Germinal center (tissue), 1 donor: ENCODE data around the gene DNAJC3.
"Not testable (repeated sequence)": the region's sequence is repeated elsewhere in the genome, so short reads cannot be mapped to it uniquely, and the experiment has no call there.

ENCODE experiments used
- DNase-seq: peaks from one replicate; pipeline ENCODE4 v3.0.0; 2012; ENCODE audit warnings: mixed read lengths, low spot score

The DNAJC3 gene

DNA sequence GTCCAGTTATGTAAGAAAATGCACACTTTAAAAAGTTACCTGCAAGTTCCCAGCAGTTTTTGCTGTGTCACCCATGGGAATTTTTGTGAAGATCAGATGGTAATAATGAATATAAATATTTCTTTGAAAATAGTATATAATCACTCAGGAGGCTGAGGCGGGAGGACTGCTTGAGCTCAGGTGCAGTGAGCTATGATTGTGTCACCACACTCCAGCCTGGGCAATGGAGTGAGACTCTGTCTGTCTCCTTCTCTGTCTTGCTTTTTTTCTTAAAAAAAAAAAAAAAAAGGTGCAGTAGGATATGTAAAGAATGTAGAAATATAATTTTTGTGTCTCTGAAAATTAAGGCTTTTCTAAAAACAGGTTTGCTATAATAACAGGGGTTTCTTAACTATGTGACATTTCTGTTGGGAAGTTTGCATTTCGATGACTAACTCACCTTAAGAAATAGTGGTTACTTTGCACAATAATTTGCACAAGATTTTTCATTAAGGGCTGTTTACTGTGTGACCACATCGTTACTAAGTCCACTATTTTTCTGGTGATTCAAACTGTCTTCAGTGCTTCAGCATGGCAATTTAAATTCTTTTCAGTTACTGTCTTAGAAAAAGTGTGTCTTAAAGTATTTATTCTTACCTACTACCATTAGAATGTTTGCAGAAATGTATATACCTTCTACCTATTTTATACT is 37.3 kb downstream of the DNAJC3 start:
- no peak for DNase-seq

DNA sequence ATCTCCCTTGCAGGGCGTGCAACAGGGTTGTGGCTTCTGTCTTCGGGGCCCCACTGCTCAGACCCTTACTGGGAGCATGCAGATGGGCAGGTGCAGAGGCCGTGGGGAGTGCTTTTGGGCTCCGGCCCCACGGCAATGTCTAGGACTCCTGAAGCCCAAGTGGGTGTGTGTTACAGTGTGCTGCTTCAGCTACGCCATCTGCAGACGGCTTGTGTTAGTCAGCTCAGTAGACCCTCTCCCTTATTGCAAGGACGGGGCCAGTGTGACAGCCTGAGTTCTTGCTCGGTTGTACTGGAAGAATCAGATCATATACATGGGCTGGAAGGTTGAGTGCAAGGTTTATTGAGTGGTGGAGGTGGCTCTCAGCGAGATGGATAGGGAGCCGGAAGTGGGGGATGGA is 39.3 kb downstream of the DNAJC3 start:
- no peak for DNase-seq

DNA sequence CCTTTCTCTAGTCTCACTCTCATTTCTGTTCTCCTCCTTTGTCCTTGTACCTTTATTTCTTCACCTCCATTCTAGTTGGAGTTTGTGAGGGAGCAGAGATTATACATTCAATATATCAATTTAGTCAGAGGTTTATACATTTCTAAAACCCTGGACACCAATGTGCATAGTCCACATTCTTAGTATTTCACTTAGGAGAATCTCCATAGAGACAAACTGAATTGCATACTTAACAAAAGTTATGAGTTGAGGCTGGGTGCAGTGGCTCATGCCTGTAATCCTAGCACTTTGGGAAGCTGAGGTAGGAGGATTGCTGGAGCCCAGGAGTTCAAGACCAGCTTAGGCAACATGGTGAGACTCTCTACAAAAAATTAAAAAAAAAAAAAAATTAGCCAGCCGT is 45.3 kb downstream of the DNAJC3 start:
- DNase-seq, result no peak

DNA sequence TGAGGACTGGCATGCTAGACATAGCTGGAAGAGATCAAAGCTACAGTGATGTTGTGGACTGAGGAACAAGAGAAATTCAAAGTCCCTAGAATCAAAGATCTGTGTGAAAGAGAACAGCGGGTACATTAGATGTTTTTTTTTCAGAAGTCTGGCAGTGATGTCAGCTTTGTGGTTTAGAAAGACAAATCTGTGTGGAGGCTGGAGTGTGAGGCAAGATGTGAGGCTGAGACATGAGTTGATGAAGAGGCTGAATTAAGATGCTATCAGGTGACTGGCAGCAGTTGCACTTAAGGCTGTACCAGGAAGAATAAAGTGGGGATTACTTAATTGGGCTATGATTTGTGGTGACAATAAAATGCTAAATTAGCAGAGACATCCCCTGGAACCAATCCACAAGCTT is 46.5 kb downstream of the DNAJC3 start:
- no peak for DNase-seq

DNA sequence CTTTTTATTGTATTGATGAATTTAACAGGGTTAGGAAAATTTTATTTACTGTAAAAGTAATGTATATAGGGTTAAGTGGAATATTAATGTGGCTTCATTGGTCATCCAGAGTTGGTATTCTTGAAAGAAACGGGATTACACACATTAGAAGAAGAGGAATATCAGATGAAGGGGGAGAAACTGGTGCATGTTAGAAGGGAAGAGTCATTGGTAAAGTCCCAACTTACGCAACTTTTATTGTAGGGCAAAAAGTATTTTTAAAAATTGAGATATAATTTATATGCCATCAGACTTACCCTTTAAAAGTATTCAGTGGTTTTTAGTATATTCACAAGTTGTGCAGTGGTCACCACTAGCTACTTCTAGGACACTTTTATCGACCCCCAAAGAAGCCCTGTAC is 47.3 kb downstream of the DNAJC3 start:
- no peak for DNase-seq

DNA sequence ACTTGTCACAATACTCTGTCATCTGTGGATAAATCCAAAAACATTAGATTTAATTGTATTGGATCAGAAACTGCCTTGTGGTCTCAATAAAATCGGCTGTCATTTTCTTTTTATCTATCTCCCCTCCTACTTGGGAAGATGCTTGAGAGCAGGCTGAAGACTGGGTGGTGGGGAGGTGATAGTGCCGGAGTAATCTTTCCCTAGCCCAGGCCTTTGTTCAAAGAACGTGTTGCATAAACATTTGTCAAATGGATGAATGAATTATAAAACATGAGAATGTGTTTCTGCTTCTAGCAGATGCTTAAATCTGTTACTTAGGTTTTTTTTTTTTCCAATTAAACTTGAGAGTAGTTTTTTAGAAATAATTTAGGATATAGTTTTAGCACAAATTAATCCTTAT is 49.9 kb downstream of the DNAJC3 start:
- no peak for DNase-seq

DNA sequence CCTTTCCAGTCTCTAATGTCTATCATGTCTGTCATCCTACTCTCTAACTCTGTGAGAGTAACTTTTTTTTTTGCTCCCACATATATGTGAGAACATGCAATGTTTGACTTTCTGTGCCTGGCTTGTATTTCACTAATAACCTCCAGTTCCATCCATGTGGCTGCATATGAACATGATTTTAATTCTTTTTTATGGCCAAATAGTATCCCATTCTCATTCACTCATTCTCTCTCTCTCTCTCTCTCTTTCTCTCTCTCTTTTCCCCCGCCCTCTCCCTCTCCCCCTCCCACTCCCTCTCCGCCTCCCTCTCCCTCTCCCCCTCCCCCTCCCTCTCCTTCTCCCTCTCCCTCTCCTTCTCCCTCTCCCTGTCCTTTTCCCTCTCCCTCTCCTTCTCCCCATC is 52.0 kb downstream of the DNAJC3 start:
- no peak for DNase-seq

DNA sequence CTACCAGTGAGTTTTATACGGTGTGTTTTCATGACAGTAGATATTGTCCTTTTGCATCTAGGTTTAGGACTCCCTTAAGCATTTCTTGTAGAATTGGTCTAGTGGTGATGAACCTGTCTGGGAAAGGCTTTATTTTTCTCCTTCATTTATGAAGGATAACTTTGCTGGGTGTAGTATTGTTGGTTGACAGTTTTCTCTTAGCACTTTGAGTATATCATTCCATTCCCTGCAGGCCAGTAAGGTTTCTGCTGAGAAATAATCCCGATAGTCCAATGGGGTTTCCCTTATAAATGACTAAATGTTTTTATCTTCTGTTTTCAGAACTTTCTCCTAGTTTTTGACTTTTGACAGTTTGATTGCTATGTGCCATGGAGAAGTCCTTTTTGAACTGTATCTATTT is 57.2 kb downstream of the DNAJC3 start:
- DNase-seq, result no peak

DNA sequence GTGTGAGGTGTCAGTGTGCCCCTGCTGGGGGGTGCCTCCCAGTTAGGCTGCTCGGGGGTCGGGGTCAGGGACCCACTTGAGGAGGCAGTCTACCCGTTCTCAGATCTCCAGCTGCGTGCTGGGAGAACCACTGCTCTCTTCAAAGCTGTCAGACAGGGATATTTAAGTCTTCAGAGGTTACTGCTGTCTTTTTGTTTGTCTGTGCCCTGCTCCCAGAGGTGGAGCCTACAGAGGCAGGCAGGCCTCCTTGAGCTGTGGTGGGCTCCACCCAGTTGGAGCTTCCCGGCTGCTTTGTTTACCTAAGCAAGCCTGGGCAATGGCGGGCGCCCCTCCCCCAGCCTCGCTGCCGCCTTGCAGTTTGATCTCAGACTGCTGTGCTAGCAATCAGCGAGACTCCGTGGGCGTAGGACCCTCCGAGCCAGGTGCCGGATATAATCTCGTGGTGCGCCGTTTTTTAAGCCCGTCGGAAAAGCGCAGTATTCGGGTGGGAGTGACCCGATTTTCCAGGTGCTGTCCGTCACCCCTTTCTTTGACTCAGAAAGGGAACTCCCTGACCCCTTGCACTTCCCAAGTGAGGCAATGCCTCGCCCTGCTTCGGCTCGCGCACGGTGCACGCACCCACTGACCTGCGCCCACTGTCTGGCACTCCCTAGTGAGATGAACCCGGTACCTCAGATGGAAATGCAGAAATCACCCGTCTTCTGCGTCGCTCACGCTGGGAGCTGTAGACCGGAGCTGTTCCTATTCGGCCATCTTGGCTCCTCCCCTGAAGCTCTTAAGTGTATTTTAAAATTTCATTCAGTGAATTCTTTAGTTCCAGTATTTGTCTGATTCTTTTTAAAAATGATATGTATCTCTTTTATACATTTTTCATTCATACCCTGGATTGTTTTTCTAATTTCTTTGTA is 63.4 kb downstream of the DNAJC3 start:
- DNase-seq, result not testable (repeated sequence)

DNA sequence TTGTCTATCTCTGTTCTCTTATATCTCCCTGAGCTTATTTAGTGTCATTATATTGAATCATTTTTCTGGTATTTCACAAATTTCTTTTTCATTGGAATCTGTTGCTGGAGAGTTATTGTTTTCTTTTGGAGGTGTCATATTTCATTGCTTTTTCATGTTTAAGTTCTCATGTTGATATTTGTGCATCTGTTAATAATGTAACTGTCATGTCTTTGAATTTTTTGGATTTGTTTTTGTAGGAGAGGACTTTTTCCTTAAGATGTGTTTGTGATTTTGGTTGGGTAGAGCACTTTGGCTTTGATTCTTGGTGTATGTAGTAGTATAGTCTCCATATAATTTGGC is 64.0 kb downstream of the DNAJC3 start:
- DNase-seq, result no peak

DNA sequence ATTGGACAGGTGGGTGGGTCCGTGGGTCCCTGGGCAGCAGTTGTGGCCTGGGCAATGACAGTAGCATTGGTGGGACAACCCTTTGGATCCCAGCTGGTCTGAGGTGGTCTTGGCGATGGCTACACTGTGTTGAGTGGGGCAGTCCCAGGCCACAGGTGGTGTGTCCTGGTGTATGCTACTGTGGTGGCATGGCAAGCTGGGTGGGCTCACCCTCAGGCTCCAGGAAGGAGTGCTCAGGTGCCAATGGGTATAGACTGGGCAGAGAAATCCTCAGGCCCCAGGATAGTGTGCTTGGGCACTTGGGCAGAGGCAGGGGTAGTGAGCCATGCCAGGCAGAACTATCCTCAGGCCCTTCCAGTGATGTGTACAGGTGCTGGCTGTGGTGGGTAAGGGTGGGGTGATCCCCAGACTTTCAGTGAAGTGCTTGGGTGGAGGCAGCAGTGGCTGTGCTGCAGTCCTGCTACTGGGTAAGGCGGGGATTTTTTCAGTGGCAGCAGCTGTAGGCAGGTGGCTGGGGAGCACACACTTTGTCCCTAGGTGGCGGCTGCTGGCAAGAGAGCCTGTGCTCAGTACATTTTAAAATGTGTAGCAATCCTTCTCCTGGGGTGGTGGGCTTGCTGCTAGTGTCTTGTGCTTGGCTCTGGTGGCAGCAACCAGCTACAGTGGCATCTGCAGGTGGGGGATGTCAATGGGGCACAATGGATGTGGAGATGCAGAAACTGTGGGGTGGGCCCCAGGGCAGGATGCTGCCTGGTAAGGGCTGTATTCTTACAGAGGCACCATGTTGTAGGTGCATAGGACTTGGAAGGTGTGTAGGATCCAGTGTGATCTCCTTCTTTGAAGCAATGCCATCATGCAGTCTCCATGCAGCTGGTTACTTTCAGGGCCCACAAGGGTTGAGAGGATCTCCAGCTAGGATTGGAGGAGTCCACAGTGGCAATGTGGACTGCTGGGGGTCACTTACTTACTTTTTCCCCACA is 64.9 kb downstream of the DNAJC3 start:
- DNase-seq, result no peak

DNA sequence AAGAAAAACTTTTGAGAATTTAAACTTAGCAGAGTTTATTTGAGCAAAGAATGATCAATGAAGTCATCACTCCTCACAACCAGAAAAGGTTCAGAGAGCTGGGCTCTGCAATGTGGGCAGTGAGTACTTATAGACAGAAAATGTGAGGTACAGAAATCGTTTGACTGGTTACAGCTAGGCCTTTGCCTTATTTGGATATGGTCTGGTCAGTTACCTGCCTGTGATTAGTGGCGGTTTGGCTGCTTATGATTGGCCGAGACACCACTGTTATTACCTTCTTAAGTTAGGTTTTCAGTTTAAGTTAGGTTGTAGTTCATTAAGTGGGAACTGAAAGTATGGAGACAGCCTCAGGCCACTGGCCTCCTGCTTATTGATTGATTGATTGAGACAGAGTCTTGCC is 66.3 kb downstream of the DNAJC3 start:
- no peak for DNase-seq

DNA sequence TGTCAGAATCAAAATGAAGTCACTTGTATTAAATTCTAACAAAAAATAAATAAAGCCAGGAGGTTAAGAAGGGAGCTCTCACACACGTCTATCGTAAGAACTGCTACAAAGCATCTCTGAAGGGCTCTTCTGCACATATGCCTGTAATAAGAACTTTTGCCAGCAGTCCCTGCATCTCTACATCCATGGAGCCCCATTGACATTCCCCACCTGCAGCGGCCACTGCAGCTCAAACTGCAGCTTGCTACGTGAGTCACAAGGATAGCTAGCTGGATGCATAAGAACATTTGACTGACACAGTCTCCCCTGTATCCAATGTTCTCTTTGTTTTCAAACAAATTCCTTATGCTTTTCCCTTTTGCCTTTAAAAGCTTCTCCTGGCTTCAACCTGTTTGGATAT is 68.3 kb downstream of the DNAJC3 start:
- no peak for DNase-seq

DNA sequence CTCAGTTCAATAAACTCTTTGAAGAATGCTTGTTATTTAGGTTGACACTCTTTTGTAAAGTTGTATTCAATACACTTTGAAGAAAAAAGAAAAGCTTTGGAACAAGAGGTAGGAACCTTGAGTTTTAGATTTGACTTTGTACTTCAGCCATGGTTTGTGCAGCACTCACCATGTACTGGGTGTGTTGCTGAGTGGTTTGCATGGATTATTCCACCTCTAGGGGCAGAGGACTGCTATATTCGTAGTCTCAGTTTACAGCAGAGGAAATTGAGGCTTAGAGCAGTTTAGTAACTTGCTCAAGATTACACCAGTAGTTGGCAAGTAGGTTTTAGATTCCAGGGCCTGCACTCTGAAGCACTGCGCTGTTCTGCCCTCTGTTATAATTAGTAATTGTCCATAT is 68.8 kb downstream of the DNAJC3 start:
- no peak for DNase-seq

DNA sequence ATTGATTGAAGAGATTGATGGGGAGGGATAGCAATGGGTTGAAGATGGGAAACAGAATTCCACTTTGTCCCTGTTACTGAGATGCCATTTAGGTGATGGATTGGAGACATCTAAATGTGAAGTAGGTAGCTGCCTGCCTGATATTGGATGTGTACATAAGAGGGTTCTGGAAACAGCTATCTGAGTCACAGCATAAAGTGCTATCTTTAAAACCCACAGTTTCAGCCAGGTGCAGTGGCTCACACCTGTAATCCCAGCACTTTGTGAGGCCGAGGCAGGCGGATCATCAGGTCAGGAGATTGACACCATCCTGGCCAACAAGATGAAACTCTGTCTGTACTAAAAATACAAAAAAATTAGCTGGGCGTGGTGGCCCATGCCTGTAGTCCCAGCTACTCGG is 72.6 kb downstream of the DNAJC3 start:
- DNase-seq, result no peak

DNA sequence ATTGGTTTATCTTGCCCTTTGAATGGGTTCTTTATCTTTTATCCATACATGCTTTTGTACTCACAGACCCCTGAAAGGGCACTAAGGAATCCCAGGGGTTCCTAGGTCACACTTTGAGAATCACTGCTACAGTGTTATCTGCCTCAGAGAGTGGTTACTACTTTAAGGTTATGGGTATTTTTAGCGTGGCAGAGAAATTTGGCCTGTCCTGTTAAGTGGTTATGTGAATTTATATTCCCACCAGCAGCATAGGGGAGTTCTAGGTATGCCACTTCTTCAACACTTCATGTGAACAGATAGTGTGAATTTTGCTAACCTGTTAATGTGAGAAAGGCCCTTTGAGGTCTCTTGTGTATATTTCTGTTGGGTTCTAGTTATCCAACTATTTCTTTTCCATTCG is 75.7 kb downstream of the DNAJC3 start:
- DNase-seq, result no peak

DNA sequence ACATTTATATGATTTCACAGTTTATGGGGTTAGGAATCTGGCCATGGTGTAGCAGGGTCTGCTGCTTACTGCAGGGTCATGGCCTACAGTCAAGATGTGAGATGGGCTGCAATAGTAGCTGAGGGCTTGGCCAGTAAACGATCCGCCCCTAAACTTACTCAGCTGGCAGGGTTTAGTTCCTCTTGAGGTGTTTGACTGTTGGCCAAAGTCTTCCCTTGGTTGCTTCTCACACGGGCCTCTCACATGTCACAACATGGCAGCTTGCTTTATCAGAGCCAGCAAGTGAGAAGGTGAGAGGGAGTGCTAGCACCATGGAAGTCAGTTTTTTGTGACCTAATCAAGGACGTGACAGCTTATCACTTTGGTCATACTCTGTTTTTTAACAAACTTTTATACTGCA is 77.1 kb downstream of the DNAJC3 start:
- no peak for DNase-seq

DNA sequence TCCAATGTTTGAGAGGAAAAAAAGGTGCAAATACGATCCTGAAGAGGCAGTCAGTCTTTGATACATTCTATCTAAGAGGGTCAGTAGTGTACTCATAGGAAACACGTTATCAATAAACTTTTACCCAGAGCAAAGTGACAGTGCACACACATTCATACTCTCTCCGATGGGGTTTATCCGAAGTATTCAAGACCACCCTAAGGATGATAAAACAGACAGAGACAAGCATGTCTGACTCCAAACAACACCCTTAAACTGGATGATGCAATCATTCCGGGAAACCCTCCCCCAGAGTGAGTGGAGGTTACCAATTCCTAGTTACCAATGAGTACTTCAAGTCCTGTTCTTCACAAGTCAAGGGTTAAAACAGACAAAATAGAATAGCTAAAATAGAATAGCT is 79.1 kb downstream of the DNAJC3 start:
- DNase-seq, result no peak

DNA sequence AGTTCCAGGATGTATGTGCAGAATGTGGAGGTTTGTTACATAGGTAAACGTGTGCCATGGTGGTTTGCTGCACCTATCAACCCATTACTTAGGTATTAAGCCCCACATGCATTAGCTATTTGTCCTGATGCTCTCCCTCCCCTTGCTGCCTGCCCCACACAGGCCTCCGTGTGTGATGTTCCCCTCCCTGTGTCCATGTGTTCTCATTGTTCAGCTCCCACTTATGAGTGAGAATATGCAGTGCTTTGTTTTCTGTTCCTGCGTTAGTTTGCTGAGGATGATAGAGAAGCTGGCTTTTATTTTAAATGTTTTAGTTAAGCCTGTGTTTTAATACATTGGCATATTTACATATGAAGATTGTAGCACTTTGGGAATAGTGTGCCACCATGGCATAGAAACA is 85.7 kb downstream of the DNAJC3 start:
- not testable (repeated sequence) for DNase-seq

DNA sequence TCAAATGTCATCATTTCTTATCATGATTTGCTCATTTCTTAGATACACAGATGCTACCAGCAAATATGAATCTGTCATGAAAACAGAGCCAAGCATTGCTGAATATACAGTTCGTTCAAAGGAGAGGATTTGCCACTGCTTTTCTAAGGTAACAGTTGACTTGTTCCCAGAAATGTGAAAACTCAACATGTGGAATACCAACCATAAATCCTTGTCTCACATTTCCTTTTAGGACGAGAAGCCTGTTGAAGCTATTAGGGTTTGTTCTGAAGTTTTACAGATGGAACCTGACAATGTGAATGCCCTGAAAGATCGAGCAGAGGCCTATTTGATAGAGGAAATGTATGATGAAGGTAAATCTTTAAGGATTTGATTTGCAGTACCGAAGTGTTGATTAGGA is 86.7 kb downstream of the DNAJC3 start:
- no peak for DNase-seq

DNA sequence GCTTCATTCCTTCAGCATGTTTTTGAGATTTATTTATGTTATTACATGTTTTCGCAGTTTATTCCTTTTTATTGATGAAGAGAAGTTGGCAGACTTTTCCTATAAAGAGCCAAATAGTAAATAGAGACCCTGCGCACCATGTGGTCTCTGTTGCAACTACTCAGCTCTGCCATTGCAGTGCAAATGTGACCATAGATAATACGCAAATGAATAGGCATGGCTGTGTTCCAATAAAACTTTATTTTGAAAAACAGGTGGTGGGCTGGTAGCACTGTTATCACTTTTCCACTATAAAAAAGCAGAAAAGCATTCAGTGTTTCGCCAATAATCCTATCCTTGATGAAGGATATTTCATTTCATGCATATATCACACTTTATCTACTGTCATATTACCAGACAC is 95.0 kb downstream of the DNAJC3 start:
- no peak for DNase-seq

DNA sequence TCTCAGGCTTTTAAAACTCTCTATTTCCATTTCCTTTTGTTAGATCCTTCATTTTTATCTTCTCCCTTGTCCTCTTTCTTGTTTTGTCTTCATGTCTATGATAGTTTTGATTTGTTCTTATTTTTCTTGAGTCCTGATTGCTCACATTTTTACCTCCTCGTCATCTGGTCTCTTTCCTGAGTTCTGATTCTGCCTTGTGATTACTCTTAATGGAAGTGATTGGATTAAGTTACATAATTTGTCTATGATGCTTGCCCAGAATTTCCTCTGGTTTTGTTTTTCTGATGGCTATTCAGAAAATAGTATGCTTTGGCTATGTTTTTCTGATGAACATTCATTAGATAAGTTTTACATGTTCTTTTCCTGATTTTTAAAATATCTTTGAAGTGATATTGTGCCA is 102.6 kb downstream of the DNAJC3 start:
- no peak for DNase-seq

DNA sequence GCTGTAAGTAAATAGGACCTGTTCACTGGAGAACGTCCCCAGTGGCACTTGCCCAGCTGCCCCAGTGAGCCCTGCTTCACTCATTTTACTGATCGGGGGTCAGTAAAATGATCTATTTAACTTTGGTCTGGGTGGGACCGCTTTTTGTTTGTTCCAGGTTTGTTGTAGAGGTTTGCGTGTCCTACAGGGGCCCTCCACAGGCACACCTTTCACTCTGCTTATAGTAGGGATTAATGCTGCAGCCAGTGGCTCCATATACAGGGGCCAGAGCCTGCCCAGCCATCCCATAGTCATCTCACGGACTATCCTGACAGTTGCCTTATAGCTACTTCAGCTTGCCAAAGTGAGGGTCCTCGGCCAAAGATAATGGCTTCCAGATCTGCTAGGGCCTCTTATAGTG is 104.1 kb downstream of the DNAJC3 start:
- DNase-seq, result no peak
